ENCODE measurements around the gene EXOC3L4.
"Not testable (repeated sequence)": the region's sequence is repeated elsewhere in the genome, so short reads cannot be mapped to it uniquely, and the experiment has no call there.

The EXOC3L4 gene

DNA sequence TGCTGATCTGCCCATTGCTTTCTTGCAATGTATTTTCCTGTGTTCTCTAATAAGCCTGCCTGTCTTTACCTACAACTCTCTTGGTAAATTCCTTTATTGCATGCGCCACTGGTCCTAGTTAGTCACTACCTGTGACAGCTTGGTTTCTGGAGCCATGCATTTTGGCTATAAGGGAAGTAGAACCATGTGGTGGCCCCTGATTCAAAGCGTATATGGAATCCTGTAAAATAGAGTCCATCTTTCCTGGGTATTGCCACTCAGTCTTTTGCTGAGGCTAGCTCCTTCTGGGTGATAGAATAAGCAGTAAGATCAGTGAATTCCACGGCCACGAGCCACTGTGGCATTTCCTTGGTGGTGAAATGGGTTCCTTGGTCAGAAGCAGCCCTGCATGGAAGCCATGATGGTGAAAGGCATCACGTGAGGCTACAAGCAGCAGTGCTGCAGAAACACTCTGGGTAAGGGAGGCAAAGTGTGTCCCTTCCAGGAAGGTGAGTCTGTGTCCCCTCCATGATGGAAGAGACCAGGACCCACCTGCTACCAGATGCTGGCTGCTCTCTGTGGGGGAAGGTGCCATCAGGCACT lies 48.3 kb downstream of the EXOC3L4 start:
- WGBS, 2 experiments, result 74 to 76% methylated on average over 5 of the region's 5 CpGs
- Histone ChIP-seq H3K36me3 (ENCODE audit: control insufficient read depth, insufficient read depth, low read length) (no peaks in the 10 kb centered on the region), H3K27ac (ENCODE audit: insufficient read depth, low read depth, low read length, poor library complexity, severe bottlenecking) (no peak overlapping the region), H3K4me3 (ENCODE audit: insufficient read depth, low read depth, low read length) (no peak overlapping the region), H3K9me3 (ENCODE audit: control insufficient read depth, low read length) (no peaks in the 10 kb centered on the region), H3K27me3 (ENCODE audit: control insufficient read depth, insufficient read depth, low read length, poor library complexity, severe bottlenecking) (peaks cover 27% of the 10 kb centered on the region), H3K4me1 (ENCODE audit: control insufficient read depth, insufficient read depth, low read length) (peaks cover 4% of the 10 kb centered on the region)

GRCh38 chr14:103143506-103143905 lies 49.0 kb downstream of the EXOC3L4 start:
- Histone ChIP-seq H3K27me3 (ENCODE audit: control insufficient read depth, insufficient read depth, low read length, poor library complexity, severe bottlenecking) (peaks cover 24% of the 10 kb centered on the region), H3K9me3 (ENCODE audit: control insufficient read depth, low read length) (no peaks in the 10 kb centered on the region), H3K4me1 (ENCODE audit: control insufficient read depth, insufficient read depth, low read length) (peaks cover 4% of the 10 kb centered on the region), H3K27ac (ENCODE audit: insufficient read depth, low read depth, low read length, poor library complexity, severe bottlenecking) (no peak overlapping the region), H3K36me3 (ENCODE audit: control insufficient read depth, insufficient read depth, low read length) (no peaks in the 10 kb centered on the region), H3K4me3 (ENCODE audit: insufficient read depth, low read depth, low read length) (no peak overlapping the region)
- WGBS, 2 experiments, result 81 to 84% methylated on average over 5 to 6 of the region's 6 CpGs

- Histone ChIP-seq H3K4me1 (ENCODE audit: control insufficient read depth, insufficient read depth, low read length) (peaks cover 4% of the 10 kb centered on the region), H3K36me3 (ENCODE audit: control insufficient read depth, insufficient read depth, low read length) (no peaks in the 10 kb centered on the region), H3K27me3 (ENCODE audit: control insufficient read depth, insufficient read depth, low read length, poor library complexity, severe bottlenecking) (peaks cover 18% of the 10 kb centered on the region), H3K9me3 (ENCODE audit: control insufficient read depth, low read length) (no peaks in the 10 kb centered on the region), H3K27ac (ENCODE audit: insufficient read depth, low read depth, low read length, poor library complexity, severe bottlenecking) (no peak overlapping the region), H3K4me3 (ENCODE audit: insufficient read depth, low read depth, low read length) (no peak overlapping the region)
- 88 to 92% methylated on average over 4 of the region's 4 CpGs for WGBS, 2 experiments
Observed at GRCh38 chr14:103144085-103144484, 49.6 kb downstream of the EXOC3L4 start.

DNA sequence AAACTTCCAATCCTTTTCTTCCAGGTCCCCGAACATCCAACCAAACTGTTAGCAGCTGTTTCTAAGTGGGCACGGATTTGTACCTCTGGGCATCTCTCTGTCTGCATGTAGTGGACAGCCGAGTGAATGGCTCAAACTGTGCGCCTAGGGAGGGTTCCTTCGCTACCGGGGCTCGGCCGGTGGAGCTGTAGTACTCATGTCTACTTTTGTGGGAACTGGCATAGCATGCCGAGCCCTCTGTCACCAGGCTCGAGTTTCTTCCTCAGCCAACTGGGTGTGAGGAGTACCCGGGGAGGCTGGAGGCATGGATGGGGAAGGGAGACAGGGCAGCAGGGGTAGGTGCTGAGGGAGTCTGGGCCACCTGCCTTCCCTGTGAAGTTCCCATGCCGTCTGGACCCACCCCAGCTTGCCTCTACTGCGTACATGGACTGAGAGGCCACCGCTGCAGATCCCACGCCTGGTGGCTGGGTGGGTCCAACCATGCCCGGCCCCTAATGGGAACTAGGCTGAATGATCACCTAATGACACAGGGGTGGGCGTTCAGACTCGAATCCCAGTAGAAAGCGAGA lies 51.7 kb downstream of the EXOC3L4 start:
- WGBS, 2 experiments, result 91% methylated on average over 19 of the region's 19 CpGs

DNA sequence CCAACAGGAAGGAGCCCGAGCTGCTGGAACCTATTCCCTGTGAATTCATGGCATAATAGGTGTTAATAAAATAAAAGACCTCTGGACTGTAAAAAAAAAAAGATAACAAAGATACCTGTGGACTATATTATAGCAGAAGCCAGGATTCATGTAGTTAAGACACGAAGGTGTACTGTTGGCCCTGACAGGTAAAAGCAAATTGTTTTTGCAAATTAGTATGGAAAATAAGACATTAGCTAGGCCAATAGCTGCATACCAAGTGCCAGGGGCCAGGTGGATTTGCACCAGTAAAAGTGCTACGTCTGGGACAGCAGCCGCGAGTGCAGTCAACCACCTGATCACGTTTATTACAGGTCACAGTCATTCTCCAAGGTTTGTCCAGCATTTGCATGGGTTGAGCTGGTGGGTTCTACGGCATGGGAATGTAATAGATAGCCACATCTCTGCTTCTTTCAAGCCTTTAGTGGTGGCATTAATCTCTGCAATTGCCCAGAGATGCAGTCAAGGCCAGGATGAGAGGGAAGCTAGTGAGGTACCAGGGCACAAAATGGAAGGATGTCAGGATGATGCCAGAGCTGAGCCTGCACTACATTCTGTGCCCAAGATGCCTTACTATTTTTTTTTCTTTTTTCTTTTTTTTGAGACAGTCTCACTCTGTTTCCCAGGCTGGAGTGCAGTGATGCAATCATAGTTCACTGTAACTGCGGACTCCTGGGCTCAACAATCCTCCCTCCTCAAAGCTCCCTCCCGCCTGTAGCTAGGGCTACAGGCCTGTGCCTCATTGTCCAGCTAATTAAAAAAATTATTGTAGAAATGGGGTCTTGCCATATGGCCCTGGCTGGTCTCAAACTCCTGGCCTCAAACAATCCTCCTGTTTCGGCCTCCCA lies 55.1 kb downstream of the EXOC3L4 start:
- 91 to 94% methylated on average over 10 of the region's 10 CpGs for WGBS, 2 experiments
- Histone ChIP-seq H3K4me1 (ENCODE audit: control insufficient read depth, insufficient read depth, low read length) (no peaks in the 10 kb centered on the region), H3K27me3 (ENCODE audit: control insufficient read depth, insufficient read depth, low read length, poor library complexity, severe bottlenecking) (no peaks in the 10 kb centered on the region), H3K9me3 (ENCODE audit: control insufficient read depth, low read length) (no peaks in the 10 kb centered on the region), H3K4me3 (ENCODE audit: insufficient read depth, low read depth, low read length) (no peak overlapping the region), H3K27ac (ENCODE audit: insufficient read depth, low read depth, low read length, poor library complexity, severe bottlenecking) (no peak overlapping the region), H3K36me3 (ENCODE audit: control insufficient read depth, insufficient read depth, low read length) (no peaks in the 10 kb centered on the region)

More for the DNA sequence above, 51.7 kb downstream of the EXOC3L4 start:
- Histone ChIP-seq H3K36me3 (ENCODE audit: control insufficient read depth, insufficient read depth, low read length) (no peaks in the 10 kb centered on the region), H3K9me3 (ENCODE audit: control insufficient read depth, low read length) (no peaks in the 10 kb centered on the region), H3K27me3 (ENCODE audit: control insufficient read depth, insufficient read depth, low read length, poor library complexity, severe bottlenecking) (no peaks in the 10 kb centered on the region), H3K4me3 (ENCODE audit: insufficient read depth, low read depth, low read length) (no peak overlapping the region), H3K27ac (ENCODE audit: insufficient read depth, low read depth, low read length, poor library complexity, severe bottlenecking) (no peak overlapping the region), H3K4me1 (ENCODE audit: control insufficient read depth, insufficient read depth, low read length) (no peaks in the 10 kb centered on the region)

DNA sequence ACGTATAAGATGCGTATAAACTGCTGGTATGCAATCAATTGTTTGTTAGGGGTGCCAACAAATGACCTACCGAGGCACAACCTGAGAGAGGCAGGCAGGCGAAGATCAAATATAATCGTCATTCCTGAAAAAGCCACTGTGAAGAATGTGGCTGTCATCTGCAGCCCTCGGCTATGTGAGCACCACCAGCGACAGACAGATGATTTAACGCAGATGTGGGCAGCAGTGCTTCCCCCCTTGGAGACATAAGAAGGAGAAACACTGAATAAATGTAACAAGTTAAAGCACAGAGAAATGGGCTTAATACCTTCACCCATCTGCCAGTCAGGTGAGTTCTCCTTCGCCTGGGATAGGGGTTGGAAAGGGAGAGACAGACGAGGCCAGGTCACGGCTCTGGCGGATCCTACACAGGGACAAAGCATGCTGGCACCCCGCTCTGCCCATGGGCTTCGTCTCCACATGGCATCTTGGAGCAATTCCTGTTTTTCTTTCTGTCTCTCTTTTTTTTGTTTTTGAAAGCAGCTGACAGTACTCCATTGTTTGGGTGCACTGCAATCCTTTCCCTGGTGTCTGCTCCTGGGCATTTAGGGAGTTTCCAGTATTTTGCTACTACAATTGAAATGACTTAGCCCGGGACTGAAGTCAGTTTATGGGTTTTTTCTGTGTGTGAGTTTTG lies 56.9 kb downstream of the EXOC3L4 start:
- 89% methylated on average over 15 of the region's 15 CpGs for WGBS, 2 experiments
- Histone ChIP-seq H3K9me3 (ENCODE audit: control insufficient read depth, low read length) (no peaks in the 10 kb centered on the region), H3K27ac (ENCODE audit: insufficient read depth, low read depth, low read length, poor library complexity, severe bottlenecking) (no peak overlapping the region), H3K4me1 (ENCODE audit: control insufficient read depth, insufficient read depth, low read length) (peaks cover 3% of the 10 kb centered on the region), H3K4me3 (ENCODE audit: insufficient read depth, low read depth, low read length) (no peak overlapping the region), H3K27me3 (ENCODE audit: control insufficient read depth, insufficient read depth, low read length, poor library complexity, severe bottlenecking) (no peaks in the 10 kb centered on the region), H3K36me3 (ENCODE audit: control insufficient read depth, insufficient read depth, low read length) (no peaks in the 10 kb centered on the region)

DNA sequence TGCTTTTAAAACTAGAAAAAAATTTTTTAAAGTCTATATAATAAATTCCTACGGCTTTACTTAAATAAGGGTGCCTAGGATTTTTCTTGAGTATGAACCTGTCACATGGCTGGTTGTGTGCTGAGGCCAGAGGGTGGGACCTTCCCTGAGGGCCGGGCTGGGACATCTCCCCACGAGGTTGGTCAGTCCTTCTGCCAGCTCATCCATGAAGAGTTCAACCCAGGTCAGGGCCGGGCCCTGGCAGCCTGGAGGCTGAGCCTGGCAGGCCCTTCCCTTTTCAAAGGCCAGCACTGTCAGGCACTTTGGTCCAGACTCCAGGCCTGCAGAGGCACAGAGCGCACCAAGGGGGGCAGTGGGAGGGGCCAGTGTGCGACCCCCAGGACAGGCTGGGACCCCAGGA lies 60.5 kb downstream of the EXOC3L4 start:
- no peaks in the 10 kb centered on the region for H3K27me3 ChIP-seq (ENCODE audit: control insufficient read depth, insufficient read depth, low read length, poor library complexity, severe bottlenecking)
- no peak overlapping the region for H3K4me3 ChIP-seq (ENCODE audit: insufficient read depth, low read depth, low read length)
- 70 to 77% methylated on average over 5 to 6 of the region's 6 CpGs for WGBS, 2 experiments
- H3K36me3 ChIP-seq (ENCODE audit: control insufficient read depth, insufficient read depth, low read length), result no peaks in the 10 kb centered on the region
- H3K4me1 ChIP-seq (ENCODE audit: control insufficient read depth, insufficient read depth, low read length), result peaks cover 8% of the 10 kb centered on the region
- H3K27ac ChIP-seq (ENCODE audit: insufficient read depth, low read depth, low read length, poor library complexity, severe bottlenecking), result no peak overlapping the region
- no peaks in the 10 kb centered on the region for H3K9me3 ChIP-seq (ENCODE audit: control insufficient read depth, low read length)

DNA sequence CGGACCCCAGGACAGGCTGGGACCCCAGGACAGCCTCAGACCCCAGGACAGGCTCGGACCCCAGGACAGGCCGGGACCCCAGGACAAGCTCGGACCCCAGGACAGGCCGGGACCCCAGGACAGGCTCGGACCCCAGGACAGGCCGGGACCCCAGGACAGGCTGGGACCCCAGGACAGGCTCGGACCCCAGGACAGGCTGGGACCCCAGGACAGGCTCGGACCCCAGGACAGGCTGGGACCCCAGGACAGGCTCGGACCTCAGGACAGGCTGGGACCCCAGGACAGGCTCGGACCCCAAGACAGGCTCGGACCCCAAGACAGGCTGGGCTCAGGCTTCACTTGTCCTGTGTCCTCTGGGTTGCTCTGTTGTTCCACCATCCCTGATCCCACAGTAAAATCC lies 60.9 kb downstream of the EXOC3L4 start:
- not testable (repeated sequence) for H3K9me3 ChIP-seq (ENCODE audit: control insufficient read depth, low read length); H3K4me1 ChIP-seq (ENCODE audit: control insufficient read depth, insufficient read depth, low read length); H3K27me3 ChIP-seq (ENCODE audit: control insufficient read depth, insufficient read depth, low read length, poor library complexity, severe bottlenecking); H3K36me3 ChIP-seq (ENCODE audit: control insufficient read depth, insufficient read depth, low read length); H3K4me3 ChIP-seq (ENCODE audit: insufficient read depth, low read depth, low read length); H3K27ac ChIP-seq (ENCODE audit: insufficient read depth, low read depth, low read length, poor library complexity, severe bottlenecking)
- 95 to 96% methylated on average over 12 of the region's 12 CpGs for WGBS, 2 experiments

DNA sequence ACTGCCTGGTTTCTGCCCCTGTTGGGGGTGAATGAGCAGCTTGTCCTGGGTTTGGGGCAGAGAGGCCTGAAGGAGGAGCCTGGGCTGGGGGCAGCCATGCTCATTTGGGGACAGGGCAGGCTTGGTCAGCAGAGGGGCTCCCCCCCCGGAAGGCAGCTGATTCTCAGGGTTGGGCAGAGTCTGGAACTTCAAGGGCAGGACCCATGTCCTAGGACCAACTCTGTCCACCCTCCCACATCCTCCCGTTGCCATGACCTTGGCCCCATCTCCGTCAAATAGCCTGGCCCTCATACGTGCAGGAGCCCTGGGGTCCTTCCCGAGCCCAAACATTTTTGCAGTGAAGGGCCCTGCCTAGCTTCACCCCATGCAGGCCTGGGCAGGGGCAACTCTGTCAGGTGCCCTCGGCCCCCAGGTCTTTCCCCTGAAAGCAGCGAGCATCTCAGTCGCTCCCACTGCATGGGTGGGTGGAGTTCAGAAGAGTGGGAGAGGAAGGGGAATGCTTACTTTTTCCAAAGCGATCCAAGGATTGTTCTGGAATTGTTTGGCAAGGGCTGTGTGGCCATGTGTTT lies 61.4 kb downstream of the EXOC3L4 start:
- H3K27me3 ChIP-seq (ENCODE audit: control insufficient read depth, insufficient read depth, low read length, poor library complexity, severe bottlenecking), result no peaks in the 10 kb centered on the region
- H3K36me3 ChIP-seq (ENCODE audit: control insufficient read depth, insufficient read depth, low read length), result no peaks in the 10 kb centered on the region
- no peak overlapping the region for H3K4me3 ChIP-seq (ENCODE audit: insufficient read depth, low read depth, low read length)
- no peaks in the 10 kb centered on the region for H3K9me3 ChIP-seq (ENCODE audit: control insufficient read depth, low read length)
- H3K4me1 ChIP-seq (ENCODE audit: control insufficient read depth, insufficient read depth, low read length), result peaks cover 8% of the 10 kb centered on the region
- no peak overlapping the region for H3K27ac ChIP-seq (ENCODE audit: insufficient read depth, low read depth, low read length, poor library complexity, severe bottlenecking)
- WGBS, 2 experiments, result 93 to 95% methylated on average over 9 of the region's 9 CpGs
